GM21423 (cell line): Measurements from ENCODE around the gene CASZ1.

Experiments used
- ATAC-seq: cut with Tn5 transposase; IDR thresholded peaks from one replicate; pipeline ENCODE4 v1.9.1; 2021; ENCODE audit warnings: mild to moderate bottlenecking, moderate library complexity; ENCODE audit not compliant: unreplicated experiment

The CASZ1 gene

DNA sequence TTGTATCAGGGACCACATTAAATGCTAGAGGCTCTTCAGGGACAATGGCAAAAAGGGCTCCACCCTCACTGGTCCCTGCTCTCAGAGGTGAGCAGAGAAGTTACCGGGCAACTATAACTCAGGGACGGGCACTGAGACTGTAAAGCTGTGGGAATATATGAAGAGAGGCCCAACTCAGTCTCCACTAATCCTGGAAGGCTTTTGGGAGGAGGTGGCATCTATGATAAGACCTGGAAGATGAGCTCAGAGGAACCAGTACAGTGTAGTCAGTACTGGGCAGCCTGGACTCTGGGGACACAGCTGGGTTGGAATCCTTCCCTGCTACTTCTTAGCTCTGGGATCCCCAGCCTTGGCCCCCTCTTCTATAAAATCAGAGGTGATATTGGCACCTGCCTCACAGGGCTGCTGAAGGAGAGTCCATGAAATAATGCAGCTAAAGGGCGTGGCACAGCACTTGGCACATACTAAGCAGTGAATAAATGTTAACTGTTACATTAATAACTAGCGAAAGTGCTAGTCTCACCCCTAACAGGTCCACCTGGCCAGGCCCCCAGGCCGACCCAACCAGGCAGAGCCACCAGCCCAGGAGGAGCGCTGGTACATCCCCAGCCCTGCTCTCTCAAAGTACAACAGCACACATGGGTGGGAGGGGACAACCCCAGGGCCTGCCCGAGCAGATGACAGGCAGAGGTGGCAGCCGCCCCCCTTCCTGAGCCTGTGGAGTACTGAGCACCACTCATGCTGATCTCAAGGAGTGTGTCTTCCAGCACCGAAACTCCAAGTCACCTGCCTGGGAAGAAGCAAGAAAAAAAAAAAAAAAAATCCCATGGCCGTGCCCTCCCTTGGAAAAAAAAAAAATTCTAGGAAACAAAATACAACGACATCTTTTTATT, 62.7 kb downstream of the CASZ1 start:
- no peak for ATAC-seq

DNA sequence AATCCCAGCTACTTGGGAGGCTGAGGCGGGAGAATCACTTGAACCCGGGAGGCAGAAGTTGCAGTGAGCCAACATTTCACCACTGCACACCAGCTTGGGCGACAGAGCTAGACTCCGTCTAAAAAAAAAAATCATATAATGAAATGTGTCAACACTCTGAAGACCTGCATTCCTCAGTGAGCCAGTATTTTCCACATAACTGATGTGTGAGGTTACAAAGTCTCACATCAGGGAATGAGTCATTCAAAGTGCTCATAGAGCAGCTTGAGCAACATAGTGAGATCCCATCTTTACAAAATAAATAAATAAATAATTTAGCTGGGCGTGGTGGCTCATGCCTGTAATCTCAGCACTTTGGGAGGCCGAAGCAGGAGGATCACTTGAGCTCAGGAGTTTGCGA, 65.5 kb downstream of the CASZ1 start:
- ATAC-seq: no peak

DNA sequence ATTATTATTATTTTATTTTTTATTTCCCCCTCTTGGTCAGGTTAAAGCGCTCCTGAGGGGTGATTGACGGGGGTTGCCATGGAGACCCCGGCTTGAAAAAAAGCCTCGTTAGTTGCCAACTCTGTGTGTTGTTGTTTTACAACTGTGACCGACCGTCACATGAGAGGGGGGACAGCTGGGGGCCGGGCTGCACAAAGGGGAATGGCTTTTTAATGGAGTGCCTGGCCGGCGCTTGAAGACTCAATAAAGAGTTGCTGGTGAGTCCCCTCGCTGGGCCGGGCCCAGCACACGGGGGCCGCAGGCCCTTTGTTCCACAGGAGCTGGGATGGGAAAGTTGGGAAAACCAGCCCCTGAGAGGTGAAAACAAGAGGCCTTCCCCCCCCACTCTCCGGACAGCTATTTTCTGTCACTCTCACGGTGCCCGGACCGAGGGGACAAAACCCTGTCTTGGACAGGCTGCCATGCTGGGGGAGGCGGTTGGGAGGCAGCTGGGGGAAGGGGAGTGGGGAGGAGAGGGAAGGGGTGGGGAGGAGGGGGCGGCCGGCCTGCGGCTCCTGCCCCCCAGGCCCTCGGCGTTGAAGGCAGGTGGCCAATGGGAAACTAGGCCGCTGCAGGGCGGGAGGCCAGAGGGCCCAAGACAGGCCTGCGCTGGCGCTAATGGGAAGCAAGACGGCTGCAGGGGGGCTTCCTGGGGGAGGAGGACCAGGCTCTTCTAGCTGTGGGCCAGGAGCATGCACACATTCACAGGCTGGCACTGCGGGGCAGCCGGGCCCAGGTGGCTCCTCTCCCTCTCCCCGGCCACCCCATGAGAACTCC, 67.6 kb downstream of the CASZ1 start:
- no peak for ATAC-seq

DNA sequence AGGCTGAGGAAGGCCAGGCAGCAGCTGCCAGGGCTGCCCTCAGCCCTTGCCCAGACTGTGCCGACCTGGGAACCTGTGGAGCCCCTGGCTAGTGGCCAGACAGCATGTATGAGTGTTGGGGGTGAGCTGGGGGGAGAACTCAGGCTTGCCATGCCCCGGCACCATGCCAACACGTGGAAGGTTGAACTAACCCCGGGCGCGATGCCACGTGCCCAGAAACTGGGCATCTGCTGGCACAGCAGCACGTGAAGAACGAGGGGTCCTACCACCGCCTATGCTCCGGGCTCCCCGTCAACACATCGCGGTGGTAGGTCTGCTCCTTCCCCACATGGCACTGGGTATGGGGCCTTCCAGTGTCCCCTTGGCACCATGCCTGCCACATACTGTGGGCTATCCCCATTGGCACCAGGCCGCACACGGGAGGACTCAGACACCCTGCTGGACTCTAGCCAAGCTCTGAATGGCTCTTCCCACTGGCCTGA, 68.7 kb downstream of the CASZ1 start:
- ATAC-seq: no peak

DNA sequence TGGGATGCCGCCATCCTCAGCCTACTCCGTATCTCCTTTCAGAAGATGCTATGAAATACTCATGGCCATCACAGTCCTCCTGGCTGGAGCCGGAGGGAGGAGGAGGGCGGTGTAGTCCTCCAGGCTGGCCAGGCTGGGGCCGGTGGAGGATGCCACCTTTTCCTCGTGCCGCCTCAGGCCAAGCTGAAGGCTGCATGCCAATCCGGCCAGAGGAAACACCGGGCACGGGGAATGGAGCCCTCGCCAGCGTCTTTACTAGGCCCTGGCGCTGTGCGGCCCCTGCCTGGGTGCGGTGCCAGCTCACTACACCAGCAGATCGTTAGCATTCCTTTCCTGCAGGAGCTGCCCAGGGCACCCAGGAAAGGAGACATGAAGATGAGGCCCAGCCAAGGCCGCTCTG, 70.1 kb downstream of the CASZ1 start:
- ATAC-seq: no peak

DNA sequence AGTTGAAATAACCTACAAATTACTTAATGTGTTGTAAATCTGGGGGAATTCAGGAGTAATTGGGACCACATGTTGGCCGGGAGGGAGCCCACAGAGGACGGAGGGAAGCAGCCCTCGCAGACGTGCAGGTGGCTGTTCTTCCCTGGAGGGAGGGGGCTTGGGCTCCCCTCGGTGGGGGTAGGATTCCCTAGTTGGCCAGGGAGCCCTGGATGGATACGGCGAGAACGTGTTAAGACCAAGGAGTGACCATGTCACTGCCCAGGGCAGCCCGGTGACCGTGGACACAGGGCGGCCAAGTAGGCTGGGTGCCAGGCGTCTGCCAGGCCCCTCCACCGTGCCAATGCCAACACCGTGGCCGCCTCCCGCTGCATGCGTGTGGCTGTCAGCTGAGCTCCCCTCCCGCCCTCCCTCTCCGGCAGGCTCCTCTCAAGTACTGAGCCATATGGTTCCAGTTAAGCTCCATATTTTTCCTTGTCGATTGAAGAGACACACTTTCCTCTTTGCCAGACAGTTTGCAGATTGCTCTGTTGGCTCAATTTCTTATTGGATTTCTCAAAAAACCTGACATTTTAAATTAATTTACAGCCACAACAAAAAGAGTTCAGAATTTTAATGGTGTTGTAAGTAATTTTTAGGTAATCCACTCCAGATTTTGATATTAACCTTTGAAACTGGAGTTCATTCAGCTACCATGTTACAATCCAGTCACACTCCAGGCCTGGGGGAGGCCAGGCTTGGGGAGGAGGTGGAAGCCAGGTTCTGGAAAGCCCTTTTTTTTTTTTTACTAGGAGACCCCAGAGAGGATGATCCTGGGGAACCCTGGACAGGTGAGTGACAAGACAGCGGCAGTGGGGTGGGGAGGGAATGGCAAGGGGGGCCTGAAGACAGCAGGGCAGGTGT, 71.2 kb downstream of the CASZ1 start:
- no peak for ATAC-seq

DNA sequence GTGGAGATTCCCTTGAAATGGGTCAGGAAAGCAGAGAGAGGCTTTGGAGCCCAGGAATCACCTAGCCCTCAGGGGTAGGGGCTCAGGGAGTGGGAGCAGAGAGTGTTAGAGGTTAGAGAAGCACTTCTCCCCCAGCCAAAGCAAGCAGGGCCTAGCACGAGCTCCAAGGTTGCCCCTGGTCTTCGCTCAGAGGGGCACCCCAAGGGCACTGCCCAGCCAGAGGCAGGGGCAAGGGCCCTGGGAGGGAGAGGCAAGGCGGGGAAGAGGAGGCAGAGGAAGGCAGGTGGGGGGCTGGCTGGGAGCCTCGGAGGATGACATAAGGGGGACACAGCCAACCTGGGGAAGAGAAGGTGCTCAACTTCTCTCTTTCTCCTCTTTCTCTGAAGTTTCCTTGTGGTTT, 71.9 kb downstream of the CASZ1 start:
- no peak for ATAC-seq

DNA sequence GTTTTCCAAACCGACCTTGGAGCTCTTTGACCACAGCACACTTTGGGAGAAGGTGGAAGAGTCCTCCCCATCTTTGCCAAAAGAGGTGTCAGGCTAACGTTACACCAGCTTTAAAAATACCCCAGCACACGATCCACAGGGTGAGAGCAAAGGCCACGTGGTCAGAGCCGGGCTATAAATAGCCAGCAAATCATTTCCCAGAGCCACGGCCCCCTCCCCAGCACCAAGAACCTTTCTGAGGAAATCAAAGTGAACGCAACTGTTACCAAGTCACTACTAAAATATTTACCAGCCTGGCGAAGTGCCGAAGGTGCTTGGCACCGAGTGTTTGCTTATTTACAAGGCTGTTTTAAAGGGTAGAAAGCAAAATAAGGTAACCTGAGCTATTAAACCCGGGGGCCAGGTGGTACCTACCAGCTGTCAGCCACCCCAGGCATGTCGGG, 72.4 kb downstream of the CASZ1 start:
- ATAC-seq: no peak

DNA sequence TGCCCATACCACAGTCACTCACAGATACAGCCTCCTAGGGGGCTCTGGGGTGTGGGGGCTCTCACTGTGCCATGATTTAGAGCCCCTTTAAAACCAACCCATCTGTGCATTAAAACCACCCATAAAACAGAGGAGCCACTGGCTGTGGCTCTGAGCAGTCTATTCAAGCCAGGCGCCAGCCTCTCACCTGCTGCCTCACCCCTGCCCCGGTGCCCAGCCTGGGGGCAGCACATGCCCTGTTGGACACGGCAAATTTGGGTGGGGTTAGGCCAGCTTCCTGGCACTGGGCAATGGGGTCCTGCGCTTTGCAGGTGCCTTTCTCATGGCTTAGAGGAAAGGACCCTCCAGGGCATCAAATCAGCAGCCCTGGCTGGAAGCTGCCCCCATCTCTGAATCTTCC, 73.1 kb downstream of the CASZ1 start:
- no peak for ATAC-seq

DNA sequence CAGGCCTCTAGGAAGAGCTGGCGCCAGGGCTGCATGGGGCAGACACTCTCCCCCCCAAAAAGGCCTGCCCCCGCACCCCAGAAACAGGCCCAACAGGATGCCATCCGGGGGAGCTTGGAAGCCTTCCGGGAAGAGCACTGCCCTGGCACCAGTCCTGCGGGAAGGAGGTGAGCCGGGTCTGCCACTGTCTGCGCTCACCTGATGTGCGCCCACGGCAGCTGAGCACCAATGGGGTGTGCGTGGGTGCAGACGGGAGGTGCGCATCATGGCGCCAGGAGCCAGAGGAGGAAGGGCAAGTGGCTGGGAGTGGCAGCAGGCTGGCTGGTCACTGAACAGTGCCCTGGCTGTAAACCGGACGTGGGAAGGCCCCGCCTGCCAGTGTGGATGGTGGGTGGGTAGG, 73.6 kb downstream of the CASZ1 start:
- no peak for ATAC-seq

DNA sequence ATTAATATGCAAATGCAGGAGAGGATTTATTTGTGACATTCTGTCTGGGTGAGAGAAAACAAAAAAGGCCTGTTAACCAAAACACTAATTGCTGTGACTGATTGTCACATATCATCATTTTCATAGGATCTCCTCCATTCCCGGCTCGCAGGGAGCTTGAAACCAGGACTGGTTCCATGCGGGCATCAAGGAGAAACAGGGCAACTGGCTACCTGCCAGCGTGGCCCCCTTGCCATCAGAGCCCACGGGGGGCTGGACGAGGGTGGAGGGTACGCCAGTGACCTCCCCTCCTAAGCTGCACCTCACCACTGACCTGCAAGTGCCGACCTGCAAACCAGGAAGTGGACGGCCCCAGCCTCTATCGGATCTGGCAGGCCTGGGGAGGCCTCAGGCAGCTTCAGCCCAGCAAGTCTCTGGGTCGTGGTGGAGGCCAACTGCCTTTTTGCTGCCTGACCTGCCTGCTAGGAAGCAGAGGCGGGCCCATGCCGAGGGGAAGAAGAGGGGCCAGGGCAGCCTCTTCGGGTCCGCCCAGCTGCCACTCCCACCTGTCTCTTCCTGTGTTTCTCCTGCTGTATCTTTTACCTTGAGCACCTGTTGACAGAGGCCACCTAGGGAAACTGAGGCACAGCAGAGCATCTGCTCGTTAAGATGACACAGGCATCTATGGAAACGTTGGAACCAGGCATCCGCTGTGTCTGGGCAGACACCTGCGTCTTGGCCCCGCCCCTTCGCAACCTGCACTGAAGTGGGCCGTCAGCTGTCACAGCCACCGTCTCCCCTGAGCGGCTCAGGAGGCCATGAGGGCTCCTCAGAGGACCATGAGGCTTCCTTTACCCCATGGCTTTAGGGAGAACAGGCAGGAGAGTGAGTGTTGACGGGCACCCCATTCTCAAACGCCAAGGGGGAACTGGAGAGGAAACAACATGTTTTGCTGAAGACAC, 74.8 kb downstream of the CASZ1 start:
- no peak for ATAC-seq

DNA sequence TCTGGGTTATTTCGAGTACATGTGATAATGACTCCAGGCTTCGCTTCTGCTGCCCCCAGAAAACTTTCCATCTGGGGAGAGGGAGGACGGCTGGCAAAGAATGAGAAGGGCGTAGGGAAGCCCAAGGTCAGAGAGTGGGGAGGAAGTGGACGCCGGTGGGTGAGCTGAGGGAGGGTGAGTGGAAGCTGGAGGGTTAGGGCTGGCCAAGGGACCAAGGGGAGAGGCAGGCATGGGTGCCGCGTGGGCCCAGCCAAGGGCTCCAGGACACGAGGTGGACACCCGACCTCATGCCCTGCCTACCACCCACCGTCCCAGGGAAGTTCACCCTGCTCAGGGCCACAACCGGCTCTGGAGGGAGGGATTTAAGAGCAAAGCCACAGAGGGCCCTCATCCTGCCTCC, 75.8 kb downstream of the CASZ1 start:
- no peak for ATAC-seq

DNA sequence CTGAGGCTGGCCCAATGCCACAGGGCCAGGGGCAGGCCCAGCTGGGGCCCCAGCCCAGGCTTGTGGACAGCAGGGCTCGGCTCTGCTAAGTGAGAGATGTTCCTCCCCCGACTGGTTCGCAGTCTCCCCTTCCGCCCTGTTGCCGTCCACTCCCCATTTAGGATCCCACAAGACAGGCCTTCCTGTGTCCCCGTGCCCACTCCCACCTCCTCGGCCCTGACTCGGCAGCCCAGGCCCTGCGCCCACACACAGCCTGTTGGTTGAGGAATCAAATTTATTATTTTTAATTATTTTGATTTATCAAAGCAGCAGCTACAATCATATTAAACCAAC, 78.4 kb downstream of the CASZ1 start:
- no peak for ATAC-seq

DNA sequence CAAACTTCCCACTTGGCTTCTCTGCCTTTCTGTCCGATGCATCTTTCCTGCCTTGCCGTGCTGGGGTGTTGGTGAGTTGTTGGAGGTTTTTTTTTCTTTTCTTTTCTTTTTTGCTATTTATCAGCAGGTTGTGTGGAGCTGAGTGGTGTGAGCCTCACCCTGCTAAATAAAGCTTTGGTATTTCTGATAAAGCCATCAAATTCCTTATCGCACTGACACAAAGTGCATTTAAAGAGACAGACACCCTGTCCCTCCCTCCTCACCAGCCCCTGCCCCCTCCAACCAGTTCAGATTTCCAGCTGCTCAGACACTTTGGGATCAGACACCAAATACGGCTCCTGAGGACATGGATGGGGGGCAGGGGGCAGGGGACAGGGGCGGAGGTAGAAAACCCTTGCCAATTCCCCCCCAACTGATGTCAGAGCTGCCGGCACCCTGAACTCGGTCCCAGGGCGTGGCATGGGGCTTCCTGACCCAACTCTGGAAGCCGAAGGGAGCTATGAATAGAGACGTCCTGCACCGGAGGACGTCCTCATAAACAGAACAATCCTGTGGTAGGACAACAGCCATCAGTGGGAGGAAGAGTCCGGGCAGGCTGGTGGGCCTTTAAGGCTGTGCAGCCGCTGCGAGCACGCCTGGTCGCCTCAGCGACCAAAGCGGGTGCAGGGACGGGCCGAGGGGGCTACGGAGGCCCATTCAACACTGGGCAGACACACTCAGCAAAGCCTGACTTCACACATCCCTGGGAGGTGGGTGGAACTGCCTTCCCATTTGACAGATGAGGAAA, 79.0 kb downstream of the CASZ1 start:
- ATAC-seq: no peak

DNA sequence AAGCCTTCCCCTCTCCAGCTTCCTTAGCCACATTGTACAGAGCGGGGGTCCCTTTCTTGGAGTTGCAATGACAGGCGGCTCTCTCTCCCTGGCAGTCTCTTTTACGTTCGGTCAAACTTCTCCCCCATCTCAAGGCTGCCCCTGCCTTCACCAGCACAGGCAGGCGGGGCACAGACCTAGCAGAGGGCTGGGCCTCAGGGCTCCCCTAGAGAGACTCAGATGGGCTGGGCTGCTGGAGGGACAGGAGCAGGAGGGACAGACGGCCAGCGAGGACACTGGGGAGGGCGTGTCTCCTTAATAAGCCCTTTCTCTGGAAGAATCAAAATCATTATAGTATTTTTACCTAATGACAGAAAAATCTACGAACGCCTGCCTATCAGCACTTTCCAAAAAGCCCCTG, 79.6 kb downstream of the CASZ1 start:
- no peak for ATAC-seq

DNA sequence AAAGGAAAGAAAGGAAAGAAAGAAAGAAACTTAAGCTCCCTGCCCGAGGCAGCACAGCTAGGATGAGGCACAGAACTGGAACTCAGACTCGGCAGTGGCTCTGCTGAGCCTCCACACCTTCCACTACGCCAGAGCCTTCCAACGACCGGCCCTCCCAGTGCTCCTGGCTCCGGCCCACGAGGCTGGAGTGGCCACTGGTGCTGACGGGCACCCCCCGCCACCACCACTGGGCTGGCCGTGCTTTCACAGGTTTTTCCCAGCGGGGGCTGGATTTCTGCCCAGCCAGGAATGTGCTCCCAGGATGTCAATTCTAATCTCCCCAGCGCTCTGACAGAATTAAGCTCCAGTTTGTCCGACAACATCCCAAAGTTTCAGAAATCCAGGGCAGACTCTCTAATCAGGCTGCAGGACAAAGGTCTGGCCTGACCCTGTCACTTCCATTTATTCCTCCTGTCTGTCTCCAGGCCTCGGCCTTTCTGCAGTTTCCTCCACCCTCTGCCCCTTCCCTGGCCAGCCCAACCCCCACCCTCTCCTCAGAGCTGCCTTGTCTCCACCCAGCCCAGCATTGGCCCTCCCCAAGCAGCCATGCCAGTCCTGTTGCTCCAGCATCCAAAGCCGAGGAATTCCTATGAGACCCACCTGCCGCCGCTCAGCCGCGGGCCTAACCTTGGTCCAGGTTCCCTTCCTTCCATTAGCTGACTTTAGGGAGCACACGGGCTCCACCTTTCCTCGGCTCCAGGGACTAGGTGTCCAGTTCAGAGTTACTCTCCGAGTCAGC, 81.9 kb downstream of the CASZ1 start:
- no peak for ATAC-seq

DNA sequence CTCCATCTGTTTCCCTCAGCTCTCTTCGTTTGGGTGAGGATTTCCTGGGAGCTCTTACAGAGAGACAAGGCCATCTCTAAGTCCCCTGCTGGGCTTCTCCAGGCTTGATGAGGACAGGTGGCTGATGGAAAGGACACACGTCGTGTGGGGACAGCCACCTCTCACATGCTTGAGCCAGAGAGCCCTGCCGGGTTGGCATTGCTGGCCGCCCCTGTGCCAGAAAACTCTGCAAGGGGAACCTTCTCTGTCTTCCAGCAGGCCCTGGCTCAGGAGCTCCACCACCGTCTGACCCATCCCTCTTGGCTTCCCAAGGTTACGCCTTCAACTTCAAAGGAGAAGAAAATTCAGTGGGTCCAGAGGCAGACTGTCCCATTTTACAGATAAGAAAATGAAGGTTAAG, 82.8 kb downstream of the CASZ1 start:
- no peak for ATAC-seq

DNA sequence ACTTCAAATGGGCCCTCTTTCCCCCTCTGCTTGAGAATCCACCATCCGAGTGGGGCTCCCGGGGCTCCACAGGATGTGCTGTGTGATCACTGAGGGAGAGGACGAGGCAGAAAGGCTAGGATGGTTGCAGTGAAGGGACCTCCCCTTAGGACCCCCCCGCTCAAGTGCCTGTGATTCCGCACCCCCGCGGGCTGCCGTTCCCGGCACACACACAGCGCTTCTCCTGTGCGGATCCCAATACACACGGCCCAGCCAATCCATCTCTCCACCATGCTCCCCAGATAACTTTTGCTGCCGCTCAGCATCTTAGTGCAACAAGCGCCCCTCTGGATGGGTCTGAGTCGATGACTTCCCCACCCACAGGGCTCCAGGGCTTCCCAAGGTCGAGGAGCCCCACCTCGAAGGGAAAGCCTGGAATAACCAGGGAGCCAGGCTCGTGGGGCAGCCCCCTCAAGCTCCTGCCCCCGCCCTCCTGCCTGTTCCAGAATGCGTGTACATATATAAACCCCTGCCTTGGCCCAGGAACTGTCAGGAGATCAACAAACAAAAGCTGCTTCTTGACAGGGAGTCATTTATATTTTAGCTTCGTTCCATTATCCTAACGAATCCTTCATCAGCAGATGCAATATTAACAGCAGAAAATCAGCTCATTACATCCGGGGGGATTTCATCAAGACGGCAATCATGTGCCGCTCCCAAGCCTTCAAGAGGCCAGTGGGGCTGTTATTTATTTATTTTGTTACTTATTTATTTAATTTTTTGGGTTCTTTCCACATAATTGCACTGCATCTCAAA, 83.7 kb downstream of the CASZ1 start:
- no peak for ATAC-seq
